CD4-positive, alpha-beta T cell treated with Interleukin-6 for 4 hours (primary cell): ENCODE data around the gene RARA.
A peak's percentile ranks its signal among the peaks of the same experiment; 100 is the strongest.

Experiments used
- DNase-seq: peaks from one replicate; pipeline ENCODE4 v3.0.0-alpha.2; 2020; ENCODE audit warnings: mixed read lengths

Gene RARA

GRCh38 chr17:40346765-40347158 is 37.8 kb downstream of the RARA start:
- peak; percentile 46 for DNase-seq

- peak; percentile 26 for DNase-seq
These were observed 38.5 kb downstream of the RARA start for GRCh38 chr17:40347319-40348135.

GRCh38 chr17:40348136-40348504 is 39.1 kb downstream of the RARA start:
- no peak for DNase-seq

DNA sequence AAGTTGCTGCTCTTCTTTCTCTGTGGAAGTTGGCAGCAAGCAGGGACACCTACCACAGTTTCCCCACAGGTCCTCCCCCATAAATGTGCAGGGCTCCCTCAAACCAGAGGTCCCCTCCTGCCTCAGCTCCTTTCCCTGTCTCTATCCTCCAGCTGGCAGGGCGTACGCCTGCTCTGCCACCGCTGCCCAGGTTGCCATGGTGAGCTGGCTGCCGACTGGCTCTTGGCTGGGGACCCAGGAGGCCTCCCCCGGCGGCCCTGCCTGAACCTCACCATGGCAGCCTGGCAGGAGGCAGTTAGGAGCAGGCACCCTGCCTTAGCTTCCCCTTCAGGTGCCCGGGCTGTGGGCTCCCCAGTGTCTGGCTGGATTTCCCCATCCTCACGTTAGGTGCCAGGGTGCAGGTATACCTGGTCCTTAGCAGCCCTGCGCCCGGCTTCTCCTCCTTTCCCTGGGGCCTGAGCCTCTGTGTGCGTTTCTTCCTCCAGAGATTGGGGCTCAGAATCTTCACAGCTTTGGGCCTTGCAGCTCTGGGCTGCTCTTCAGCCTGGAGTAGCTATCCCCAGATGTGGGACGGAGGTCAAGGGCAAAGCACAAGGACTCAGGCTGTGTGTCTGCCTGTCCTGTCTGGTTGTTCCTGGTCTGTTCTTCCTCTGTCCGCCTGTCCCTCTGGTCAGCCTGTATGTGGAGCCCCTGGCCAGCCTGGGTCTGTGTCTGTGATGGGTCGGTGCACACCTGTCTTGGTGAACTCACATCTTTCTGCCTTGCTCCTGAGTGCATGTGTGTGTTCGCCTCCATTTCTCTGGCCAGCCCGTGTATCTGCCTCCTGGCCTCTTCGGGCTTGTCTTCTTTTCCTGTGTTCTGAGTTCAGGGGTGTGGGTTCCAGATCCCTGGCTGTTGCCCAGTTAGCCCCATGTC is 39.8 kb downstream of the RARA start:
- DNase-seq: no peak

DNA sequence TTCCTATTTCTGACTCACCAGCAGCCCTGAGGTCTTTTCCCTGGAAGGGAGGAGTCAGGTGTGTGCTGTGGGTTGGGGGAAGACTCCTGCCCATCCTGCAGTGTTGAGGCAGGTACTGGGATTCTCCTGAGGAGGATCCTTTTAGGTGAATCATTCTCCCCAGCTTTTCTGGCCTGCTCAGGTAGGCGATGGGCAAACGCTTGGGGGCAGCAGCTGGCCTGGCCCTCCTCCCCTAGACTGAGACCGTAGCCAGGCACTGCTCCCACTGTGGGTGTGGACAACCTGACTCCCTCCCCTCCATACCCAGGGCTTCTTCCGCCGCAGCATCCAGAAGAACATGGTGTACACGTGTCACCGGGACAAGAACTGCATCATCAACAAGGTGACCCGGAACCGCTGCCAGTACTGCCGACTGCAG is 40.5 kb downstream of the RARA start:
- DNase-seq: no peak

- DNase-seq: no peak
These were observed 41.1 kb downstream of the RARA start for GRCh38 chr17:40349895-40350688.

DNA sequence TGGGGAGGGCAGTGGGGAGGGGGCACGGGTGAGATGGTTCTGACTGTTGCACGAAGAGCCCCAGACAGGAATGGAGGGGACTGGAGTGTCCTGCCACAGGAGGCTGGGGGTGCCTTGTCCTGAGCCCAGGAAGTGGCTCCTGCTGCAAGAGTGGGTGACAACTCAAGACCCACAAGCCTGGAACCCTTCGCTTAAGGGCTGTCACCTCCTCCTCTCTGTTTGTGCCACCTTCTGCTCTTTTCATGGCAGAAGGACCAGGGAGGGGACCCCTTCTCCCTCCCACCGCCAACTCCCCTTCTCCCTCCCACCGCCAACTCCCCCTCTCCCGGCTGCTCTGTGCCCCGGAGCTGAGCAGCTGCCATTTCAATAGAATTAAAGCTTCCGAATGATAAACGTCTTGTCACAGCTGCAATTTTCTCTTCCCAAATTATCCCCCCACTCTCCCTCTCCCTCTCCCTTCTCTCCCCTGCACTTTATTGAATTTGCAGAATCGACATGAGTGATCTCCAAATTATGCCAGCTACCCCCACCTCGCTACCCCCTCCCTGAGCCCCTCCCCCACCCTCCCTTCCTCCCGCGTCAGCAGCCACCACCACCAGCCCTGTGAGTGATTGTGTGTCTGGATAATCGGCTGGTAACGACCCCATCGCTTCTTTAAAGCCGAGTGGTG is 41.8 kb downstream of the RARA start:
- no peak for DNase-seq

DNA sequence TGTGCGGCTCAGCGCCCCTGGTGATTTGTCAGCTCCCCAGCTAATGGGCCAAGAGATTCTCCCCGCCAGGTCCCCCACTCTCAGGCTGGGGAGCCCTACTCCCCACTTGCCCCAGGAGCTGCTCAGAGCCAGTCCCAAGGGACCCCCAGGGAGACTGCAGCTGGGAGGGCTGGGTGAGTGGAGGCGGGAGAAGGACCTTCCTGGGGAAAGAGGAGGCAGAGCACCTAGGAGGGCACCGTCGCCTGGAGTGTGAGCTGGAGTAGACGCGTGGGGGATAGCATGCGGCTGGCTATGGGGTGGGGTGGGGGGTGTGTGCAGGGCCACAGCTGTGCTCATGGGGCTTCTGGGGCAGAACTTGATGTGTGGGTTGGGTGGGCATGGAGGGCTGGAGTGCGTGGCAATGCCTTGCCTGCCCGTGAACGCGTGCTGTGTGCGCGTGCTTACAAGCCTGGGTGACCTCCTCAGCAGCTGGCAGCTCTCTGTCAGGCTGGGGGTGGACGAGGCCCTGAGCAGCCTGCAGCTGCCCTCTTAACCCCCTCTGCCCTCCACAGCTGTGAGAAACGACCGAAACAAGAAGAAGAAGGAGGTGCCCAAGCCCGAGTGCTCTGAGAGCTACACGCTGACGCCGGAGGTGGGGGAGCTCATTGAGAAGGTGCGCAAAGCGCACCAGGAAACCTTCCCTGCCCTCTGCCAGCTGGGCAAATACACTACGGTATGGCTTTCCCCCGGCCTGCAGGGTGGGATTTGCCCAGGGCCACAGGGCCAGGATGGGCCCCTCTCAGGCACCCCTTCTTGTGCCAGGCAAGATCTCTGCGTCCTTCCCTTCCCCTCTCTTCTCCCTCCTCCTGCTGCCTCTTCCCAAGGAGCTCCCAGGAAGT is 42.6 kb downstream of the RARA start:
- DNase-seq: no peak

- DNase-seq: no peak
These were observed 43.3 kb downstream of the RARA start for GRCh38 chr17:40352237-40352778.

- no peak for DNase-seq
These were observed 43.9 kb downstream of the RARA start for GRCh38 chr17:40352779-40353394.

GRCh38 chr17:40354221-40355122 is 45.5 kb downstream of the RARA start:
- DNase-seq: no peak

DNA sequence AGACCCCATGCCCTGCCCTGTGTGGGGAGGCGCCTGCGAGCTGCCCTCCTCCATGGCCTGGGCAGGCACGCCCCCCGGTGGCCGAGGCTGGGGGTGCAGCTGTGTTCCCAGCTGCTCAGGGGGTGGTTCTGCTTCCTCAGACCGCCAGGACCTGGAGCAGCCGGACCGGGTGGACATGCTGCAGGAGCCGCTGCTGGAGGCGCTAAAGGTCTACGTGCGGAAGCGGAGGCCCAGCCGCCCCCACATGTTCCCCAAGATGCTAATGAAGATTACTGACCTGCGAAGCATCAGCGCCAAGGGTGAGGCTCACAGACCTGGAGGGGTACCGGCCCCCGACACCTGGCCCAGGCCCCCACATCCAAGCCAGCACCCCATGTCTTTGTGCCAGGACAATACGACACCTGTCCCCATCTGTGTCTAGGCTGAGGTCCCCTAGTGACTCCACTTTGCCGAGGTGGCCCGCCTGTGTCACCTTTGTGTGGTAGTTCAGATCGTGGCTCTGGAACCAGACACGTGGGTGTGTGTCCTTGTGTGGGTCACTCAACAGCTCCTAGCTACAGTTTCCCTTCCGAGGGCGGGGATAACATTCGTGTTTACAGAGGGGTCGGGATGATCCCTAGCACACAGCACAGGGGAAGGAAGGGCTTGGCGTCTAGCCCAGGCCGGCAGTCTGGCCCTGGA is 46.3 kb downstream of the RARA start:
- DNase-seq: peak; percentile 80

DNA sequence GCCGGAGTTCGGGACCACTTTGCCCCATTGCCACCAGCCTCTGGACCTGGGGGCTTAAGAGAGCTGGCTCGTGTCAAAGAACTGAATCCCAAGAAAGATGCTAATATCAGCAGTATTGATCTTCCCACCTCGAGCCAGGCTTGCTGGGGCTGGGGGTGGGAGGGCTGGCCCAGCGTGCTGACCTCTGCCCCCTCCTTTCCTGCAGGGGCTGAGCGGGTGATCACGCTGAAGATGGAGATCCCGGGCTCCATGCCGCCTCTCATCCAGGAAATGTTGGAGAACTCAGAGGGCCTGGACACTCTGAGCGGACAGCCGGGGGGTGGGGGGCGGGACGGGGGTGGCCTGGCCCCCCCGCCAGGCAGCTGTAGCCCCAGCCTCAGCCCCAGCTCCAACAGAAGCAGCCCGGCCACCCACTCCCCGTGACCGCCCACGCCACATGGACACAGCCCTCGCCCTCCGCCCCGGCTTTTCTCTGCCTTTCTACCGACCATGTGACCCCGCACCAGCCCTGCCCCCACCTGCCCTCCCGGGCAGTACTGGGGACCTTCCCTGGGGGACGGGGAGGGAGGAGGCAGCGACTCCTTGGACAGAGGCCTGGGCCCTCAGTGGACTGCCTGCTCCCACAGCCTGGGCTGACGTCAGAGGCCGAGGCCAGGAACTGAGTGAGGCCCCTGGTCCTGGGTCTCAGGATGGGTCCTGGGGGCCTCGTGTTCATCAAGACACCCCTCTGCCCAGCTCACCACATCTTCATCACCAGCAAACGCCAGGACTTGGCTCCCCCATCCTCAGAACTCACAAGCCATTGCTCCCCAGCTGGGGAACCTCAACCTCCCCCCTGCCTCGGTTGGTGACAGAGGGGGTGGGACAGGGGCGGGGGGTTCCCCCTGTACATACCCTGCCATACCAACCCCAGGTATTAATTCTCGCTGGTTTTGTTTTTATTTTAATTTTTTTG is 47.1 kb downstream of the RARA start:
- no peak for DNase-seq

- no peak for DNase-seq
These were observed 48.3 kb downstream of the RARA start for GRCh38 chr17:40356990-40357881.

DNA sequence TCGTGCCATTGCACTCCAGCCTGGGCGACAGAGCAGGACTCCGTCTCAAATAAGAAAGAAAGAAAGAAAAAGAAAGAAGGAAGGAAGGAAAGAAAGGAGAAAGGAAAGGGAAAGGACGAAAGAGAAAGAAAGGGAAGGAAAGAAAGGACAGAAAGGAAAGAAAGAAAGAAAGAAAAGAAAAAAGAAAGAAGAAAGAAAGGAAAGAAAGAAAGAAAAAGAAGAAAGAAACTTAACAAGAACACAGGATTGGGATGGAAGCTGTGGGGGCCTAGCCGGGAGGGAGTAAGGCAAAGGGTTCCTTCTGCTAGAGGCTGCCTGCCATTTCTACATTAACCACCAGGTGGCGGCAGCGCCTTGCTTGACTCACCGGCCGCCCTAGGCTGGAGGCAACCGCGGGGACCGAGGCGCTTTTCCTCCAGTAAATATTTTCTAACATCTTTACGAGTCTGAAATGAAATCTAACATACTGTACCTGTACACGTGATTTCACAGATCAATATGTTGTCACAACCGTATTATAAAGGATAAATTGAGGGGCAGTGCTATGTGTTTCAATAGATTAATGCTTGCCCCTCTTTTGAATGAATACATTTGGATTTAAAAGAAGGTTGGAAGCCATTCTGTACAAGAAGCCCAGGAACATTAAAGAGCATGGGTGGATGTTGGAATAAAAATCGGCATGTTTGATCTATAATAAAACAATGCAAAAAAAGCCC is 49.5 kb downstream of the RARA start:
- peak; percentile 91 for DNase-seq

DNA sequence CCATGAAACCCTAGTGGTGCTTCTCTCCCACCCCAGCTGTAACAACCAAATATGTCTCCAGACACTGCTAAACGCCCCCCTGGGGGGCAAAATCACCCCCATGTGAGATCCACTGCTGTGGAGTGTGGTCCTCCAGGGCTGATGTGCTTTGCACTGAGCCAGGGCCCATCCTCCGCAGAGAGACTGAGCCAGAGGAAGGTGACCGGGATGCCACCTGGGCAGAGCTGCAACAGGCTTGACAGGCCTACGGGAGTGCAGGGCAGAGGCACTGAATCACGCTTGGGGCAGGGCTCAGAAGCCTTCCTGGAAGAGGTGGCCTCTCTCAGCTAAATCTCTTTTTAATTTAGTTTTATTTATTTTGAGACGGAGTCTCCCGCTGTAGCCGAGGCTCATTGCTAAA is 51.1 kb downstream of the RARA start:
- no peak for DNase-seq
